Stimulated activated CD4-positive, alpha-beta T cell treated with anti-CD3 and anti-CD28 coated beads, Interleukin-4, amount 100 ng/mL, for 1 hour (primary cell): Measurements from ENCODE around the gene BMPR1A.
"Not testable (repeated sequence)": the region's sequence is repeated elsewhere in the genome, so short reads cannot be mapped to it uniquely, and the experiment has no call there.

Experiments used
- DNase-seq: peaks from one replicate; pipeline ENCODE4 v3.0.0-alpha.2; 2020

The BMPR1A gene

GRCh38 chr10:86851328-86852207, 95.1 kb downstream of the BMPR1A start:
- DNase-seq, result no peak

DNA sequence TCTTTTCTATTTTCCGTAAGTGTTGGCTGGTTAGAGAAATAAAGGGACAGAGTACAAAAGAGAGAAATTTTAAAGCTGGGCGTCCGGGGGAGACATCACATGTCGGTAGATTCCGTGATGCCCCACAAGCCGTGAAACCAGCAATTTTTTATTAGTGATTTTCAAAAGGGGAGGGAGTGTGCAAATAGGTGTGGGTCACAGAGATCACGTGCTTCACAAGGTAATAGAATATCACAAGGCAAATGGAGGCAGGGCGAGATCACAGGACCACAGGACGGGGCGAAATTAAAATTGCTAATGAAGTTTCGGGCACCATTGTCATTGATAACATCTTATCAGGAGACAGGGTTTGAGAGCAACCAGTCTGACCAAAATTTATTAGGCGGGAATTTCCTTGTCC, 97.2 kb downstream of the BMPR1A start:
- DNase-seq, result not testable (repeated sequence)

DNA sequence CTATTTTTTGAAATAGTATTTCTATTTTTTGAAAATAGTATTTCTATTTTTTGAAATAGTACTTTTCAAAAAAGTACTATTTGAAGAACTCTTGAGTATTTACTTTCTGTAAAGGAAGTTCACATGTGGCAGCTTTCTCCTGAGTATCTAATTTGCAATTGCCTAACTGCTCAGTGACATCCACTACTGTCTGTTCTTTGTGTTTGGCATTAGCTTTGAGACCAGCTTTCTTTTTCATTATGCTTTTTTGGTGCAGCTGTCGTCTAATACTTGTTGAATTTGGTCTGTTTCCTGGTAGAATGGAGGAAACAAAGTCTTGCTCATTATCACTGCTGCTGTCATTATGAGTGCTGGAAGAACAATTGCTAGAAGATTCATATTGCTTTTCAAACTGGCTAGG, 99.1 kb downstream of the BMPR1A start:
- DNase-seq, result no peak

DNA sequence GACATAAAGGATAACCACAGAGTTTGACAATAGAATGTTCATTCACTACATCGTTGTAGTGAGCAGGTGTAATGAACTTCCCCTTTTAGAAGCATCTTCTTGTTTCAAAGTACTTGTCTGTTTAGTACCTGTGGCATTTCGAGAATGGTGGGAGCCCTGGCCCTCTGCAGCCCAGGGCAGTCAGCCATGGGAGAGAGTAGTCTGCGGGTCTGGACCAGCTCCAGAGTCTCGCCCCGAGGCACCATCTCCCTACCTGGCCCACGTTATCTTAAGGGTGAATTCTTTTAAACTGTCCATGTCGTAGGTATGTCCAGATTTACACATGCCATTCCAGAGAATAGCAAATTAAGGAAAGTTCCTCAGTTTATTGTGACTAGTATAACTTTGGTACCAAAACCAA, 99.7 kb downstream of the BMPR1A start:
- no peak for DNase-seq

DNA sequence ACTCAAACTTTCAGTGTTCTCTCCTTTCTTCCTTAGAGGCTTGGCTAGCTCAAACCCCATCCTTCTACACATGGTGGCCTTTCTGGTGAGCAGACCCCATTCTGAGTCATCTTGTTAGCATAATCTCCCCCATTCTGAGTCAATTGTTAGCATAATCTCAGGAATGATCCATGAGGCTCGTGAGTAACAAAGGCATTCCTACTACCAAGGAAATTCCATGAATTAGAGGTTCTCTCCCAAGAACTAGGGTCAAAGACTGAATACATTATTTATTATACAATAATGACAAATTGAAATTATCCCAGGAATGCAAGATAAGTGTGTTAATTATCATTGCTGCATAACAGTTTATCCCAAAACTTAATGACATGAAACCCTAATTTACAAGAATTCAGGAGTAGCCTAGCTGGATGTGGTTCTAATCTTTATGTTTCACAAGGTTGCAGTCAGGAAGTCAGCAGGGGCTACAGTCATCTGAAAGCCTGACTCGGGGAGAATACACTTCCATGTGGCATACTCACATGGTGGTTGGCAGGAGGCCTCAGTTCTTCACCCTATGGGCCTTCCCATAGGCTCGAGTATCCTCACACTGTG, 100.8 kb downstream of the BMPR1A start:
- DNase-seq, result no peak

GRCh38 chr10:86858011-86858410, 101.6 kb downstream of the BMPR1A start:
- no peak for DNase-seq

- no peak for DNase-seq
Observed at GRCh38 chr10:86861351-86861750, 104.9 kb downstream of the BMPR1A start.

DNA sequence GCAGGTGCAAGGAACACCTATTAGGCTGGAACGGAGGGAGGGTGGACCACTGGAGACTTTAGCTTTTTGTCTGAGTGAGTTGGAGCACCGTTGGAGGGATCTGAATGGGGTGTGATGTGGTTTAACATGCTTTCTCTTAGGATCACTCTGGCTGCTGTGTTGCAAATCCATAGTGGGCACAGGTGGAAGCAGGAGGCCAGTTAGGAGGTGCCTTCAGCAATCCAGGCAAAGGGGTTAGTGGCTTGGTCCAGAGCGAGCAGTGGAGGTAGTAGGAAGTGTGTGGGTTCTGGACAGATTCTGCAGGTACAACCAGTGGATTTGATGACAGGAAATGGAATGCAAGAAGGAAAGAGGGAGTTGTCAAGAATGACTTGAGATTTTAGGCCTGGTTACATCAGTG, 106.0 kb downstream of the BMPR1A start:
- DNase-seq, result no peak

GRCh38 chr10:86862786-86863483, 106.5 kb downstream of the BMPR1A start:
- DNase-seq, result no peak

- DNase-seq, result no peak
Observed at GRCh38 chr10:86863484-86863842, 107.0 kb downstream of the BMPR1A start.

GRCh38 chr10:86865011-86865811, 108.8 kb downstream of the BMPR1A start:
- not testable (repeated sequence) for DNase-seq

- no peak for DNase-seq
Observed at GRCh38 chr10:86867149-86867548, 110.7 kb downstream of the BMPR1A start.

GRCh38 chr10:86868353-86868752, 111.9 kb downstream of the BMPR1A start:
- no peak for DNase-seq

- no peak for DNase-seq
Observed at GRCh38 chr10:86870679-86871078, 114.3 kb downstream of the BMPR1A start.

GRCh38 chr10:86871563-86872183, 115.3 kb downstream of the BMPR1A start:
- DNase-seq, result no peak

DNA sequence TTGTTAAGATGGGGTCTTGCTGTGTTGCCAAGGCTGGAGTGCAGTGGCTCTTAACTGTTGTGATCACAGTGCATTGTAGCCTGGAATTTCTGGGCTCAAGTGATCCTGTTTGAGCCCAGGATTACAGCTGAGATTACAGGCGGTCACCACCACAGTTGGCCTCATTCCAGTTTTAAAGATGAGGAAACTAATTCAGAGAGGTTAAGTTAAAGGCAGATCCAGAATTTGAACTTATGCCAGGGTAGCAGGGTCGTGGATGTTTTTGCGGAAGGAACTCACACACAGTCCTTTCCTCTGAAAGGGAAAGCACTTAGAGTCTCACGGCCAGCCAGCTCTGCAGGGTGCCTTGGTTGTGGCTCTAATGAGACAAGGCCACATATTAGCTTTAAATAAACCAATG, 116.3 kb downstream of the BMPR1A start:
- DNase-seq, result no peak

DNA sequence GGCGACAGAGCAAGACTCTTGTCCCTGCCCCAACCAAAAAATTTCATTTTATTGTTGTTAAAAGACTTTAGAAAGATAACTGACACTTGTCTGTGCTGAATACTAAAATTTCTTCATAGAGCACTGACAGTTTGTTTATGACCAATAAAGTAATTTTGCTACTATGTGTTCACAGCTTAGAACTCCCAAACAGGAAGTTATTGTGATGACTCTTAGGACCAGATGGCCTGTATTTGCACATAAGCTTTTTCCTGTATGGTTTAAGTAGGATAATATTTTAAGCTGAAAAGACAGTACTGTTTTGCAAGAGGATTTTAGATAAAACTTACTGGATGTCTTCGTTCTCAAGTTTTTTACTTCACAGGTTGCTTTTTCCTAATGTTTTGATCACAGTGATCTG, 120.3 kb downstream of the BMPR1A start:
- no peak for DNase-seq

- DNase-seq, result no peak
Observed at GRCh38 chr10:86878983-86879713, 122.7 kb downstream of the BMPR1A start.

GRCh38 chr10:86880971-86881370, 124.6 kb downstream of the BMPR1A start:
- DNase-seq, result no peak

DNA sequence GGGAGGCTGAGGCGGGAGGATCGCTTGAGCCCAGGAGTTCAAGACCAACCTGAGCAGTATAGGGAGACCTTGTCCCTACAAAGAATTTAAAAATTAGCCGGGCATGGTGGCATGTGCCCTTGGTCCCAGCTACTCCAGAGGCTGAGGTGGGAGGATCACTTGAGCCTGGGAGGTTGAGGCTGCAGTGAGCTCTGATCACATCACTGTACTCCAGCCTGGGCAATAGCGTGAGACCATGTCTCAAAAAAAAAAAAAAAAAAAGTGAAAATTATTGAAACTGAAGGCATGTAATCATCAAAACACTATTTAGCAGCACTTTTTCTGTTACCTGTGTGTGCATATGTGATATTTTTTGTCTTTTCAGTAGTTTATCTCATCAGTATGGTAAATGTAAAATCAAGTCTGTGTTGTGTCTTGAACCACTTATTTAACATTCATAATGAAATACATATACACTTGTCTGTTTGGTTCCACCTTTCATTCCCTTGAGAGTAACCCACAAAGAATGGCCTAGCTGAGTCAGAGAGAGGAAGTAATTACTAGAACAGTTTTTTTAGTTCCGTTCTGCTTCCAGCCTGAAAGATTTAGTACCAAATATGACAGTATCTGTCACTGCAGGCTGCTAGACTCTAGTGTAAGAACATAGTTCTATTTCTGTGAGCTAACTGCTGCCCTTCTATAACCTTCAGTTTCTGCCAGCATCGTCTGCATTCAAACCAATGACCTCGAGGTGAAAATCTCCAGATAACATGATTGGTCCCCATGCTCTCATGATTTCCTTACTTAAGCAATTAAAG, 132.4 kb downstream of the BMPR1A start:
- no peak for DNase-seq

DNA sequence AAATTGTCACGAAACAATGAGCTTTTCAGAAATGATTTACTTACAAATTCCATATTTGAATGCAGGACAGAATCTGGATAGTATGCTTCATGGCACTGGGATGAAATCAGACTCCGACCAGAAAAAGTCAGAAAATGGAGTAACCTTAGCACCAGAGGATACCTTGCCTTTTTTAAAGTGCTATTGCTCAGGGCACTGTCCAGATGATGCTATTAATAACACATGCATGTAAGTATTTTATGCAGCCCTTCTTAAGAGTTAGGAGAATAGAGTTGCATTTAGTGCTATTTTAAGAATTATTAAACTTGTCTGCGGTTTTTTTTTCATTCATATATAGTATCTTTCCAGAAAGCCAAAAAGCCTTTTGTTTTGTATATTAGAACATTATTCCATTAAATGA, 133.6 kb downstream of the BMPR1A start:
- DNase-seq, result no peak
